ENCODE results near the gene TCHHL1.
A peak's percentile ranks its signal among the peaks of the same experiment; 100 is the strongest.

- TF ChIP-seq CTCF (IDR thresholded peaks at IDR 0.05), result peak; percentile 83 to 96 (median 90)
- TF ChIP-seq POLR2A (IDR thresholded peaks at IDR 0.05), result no peak
These were observed 36.3 kb downstream of the TCHHL1 start for GRCh38 chr1:152052606-152053005.

All from heart left ventricle (tissue), 13 donors.